ENCODE results near the gene FBXL7.

FBXL7 gene

GRCh38 chr5:15579193-15579990, 79.4 kb downstream of the FBXL7 start:
- DNase-seq (ENCODE audit: low read depth), result no peak

- DNase-seq (ENCODE audit: low read depth), result no peak
Measured at GRCh38 chr5:15584528-15584927, 84.5 kb downstream of the FBXL7 start.

GRCh38 chr5:15585128-15585527, 85.1 kb downstream of the FBXL7 start:
- DNase-seq (ENCODE audit: low read depth), result no peak

GRCh38 chr5:15585841-15586591, 86.0 kb downstream of the FBXL7 start:
- DNase-seq (ENCODE audit: low read depth), result no peak

- DNase-seq (ENCODE audit: low read depth), result peak; percentile 8
Measured at GRCh38 chr5:15587916-15588315, 87.9 kb downstream of the FBXL7 start.

GRCh38 chr5:15592728-15593127, 92.7 kb downstream of the FBXL7 start:
- no peak for DNase-seq (ENCODE audit: low read depth)

GRCh38 chr5:15594977-15595568, 95.1 kb downstream of the FBXL7 start:
- DNase-seq (ENCODE audit: low read depth), result no peak

- DNase-seq (ENCODE audit: low read depth), result no peak
Measured at GRCh38 chr5:15595929-15596328, 95.9 kb downstream of the FBXL7 start.

- DNase-seq (ENCODE audit: low read depth), result no peak
Measured at GRCh38 chr5:15596936-15597335, 97.0 kb downstream of the FBXL7 start.

GRCh38 chr5:15597804-15598203, 97.8 kb downstream of the FBXL7 start:
- no peak for DNase-seq (ENCODE audit: low read depth)

- no peak for DNase-seq (ENCODE audit: low read depth)
Measured at GRCh38 chr5:15598294-15598902, 98.4 kb downstream of the FBXL7 start.

GRCh38 chr5:15600035-15600434, 100.1 kb downstream of the FBXL7 start:
- no peak for DNase-seq (ENCODE audit: low read depth)

GRCh38 chr5:15601274-15601673, 101.3 kb downstream of the FBXL7 start:
- DNase-seq (ENCODE audit: low read depth), result no peak

GRCh38 chr5:15601853-15602252, 101.9 kb downstream of the FBXL7 start:
- no peak for DNase-seq (ENCODE audit: low read depth)

GRCh38 chr5:15604986-15605385, 105.0 kb downstream of the FBXL7 start:
- no peak for DNase-seq (ENCODE audit: low read depth)

GRCh38 chr5:15606197-15606596, 106.2 kb downstream of the FBXL7 start:
- no peak for DNase-seq (ENCODE audit: low read depth)

GRCh38 chr5:15607076-15607475, 107.1 kb downstream of the FBXL7 start:
- no peak for DNase-seq (ENCODE audit: low read depth)

GRCh38 chr5:15609076-15609725, 109.2 kb downstream of the FBXL7 start:
- DNase-seq (ENCODE audit: low read depth), result no peak

GRCh38 chr5:15610216-15610615, 110.2 kb downstream of the FBXL7 start:
- DNase-seq (ENCODE audit: low read depth), result no peak

GRCh38 chr5:15611008-15611407, 111.0 kb downstream of the FBXL7 start:
- DNase-seq (ENCODE audit: low read depth), result no peak

- DNase-seq (ENCODE audit: low read depth), result no peak
Measured at GRCh38 chr5:15612915-15613635, 113.1 kb downstream of the FBXL7 start.

Data from fibroblast of the conjunctiva (primary cell).